H9 (cell line): ENCODE results near the gene XRCC3. TPM values are rescaled to one million over a fixed set of nuclear protein-coding genes. Genes with fewer than 3 reads are reported as not detected.

Experiments
- DNase-seq: peaks from one replicate; pipeline ENCODE4 v3.0.0-alpha.2; 2017
- H2AFZ ChIP-seq: one replicate; pipeline ENCODE4 v1.6.1; 2013; ENCODE audit warnings: mild to moderate bottlenecking, low read length, control low read depth, moderate library complexity
- H2AK5ac ChIP-seq: 2 replicates; pipeline ENCODE4 v1.6.1; 2013; ENCODE audit warnings: low read length, control low read depth, mixed read lengths; ENCODE audit not compliant: insufficient read length
- H2BK120ac ChIP-seq: one replicate; pipeline ENCODE4 v1.6.1; 2013; ENCODE audit warnings: low read depth, mild to moderate bottlenecking, low read length, control low read depth, inconsistent platforms; ENCODE audit not compliant: poor library complexity, severe bottlenecking
- H2BK12ac ChIP-seq: 2 replicates; pipeline ENCODE4 v1.6.1; 2013; ENCODE audit warnings: low read length, control low read depth, mixed read lengths, low read depth; ENCODE audit not compliant: insufficient read length
- H2BK15ac ChIP-seq: 2 replicates; pipeline ENCODE4 v1.6.1; 2013; ENCODE audit warnings: low read depth, low read length, control low read depth
- H2BK20ac ChIP-seq: one replicate; pipeline ENCODE4 v1.6.1; 2013; ENCODE audit warnings: low read depth, mild to moderate bottlenecking, low read length, control low read depth, inconsistent platforms; ENCODE audit not compliant: poor library complexity, severe bottlenecking
- H2BK5ac ChIP-seq: 2 replicates; pipeline ENCODE4 v1.6.1; 2013; ENCODE audit warnings: low read length, control low read depth, mixed read lengths; ENCODE audit not compliant: insufficient read length
- H3K14ac ChIP-seq: 2 replicates; pipeline ENCODE4 v1.6.1; 2013; ENCODE audit warnings: low read length, control low read depth; ENCODE audit not compliant: insufficient read depth
- H3K18ac ChIP-seq: 2 replicates; pipeline ENCODE4 v1.6.1; 2013; ENCODE audit warnings: low read depth, mild to moderate bottlenecking, mixed read lengths, low read length, control low read depth; ENCODE audit not compliant: insufficient read length
- H3K23ac ChIP-seq: 2 replicates; pipeline ENCODE4 v1.6.1; 2013; ENCODE audit warnings: low read length, control low read depth, mixed read lengths, low read depth; ENCODE audit not compliant: insufficient read length
- H3K23me2 ChIP-seq: 2 replicates; pipeline ENCODE4 v1.6.1; 2013; ENCODE audit warnings: low read depth, mild to moderate bottlenecking, mixed read lengths, low read length, control low read depth; ENCODE audit not compliant: insufficient read length, poor library complexity, severe bottlenecking
- H3K27ac ChIP-seq: 2 replicates; pipeline ENCODE4 v1.5.1; 2013; ENCODE audit warnings: low read length, control low read depth, mixed read lengths, low read depth; ENCODE audit not compliant: insufficient read length
- H3K27me3 ChIP-seq: 2 replicates; pipeline ENCODE4 v1.6.1; 2013; ENCODE audit warnings: low read length, control low read depth, inconsistent platforms; ENCODE audit not compliant: insufficient read depth
- H3K4ac ChIP-seq: 2 replicates; pipeline ENCODE4 v1.6.1; 2013; ENCODE audit warnings: low read depth, mild to moderate bottlenecking, control low read depth, inconsistent platforms, low read length, moderate library complexity
- H3K4me1 ChIP-seq: 2 replicates; pipeline ENCODE4 v1.6.1; 2013; ENCODE audit warnings: low read length, control low read depth, inconsistent platforms; ENCODE audit not compliant: insufficient read depth
- H3K4me2 ChIP-seq: 2 replicates; pipeline ENCODE4 v1.6.1; 2013; ENCODE audit warnings: low read length, control low read depth, mixed read lengths; ENCODE audit not compliant: insufficient read length, insufficient read depth
- H3K56ac ChIP-seq: 2 replicates; pipeline ENCODE4 v1.6.1; 2013; ENCODE audit warnings: low read depth, mild to moderate bottlenecking, mixed read lengths, low read length, control low read depth; ENCODE audit not compliant: insufficient read length
- H3K79me1 ChIP-seq: 2 replicates; pipeline ENCODE4 v1.6.1; 2013; ENCODE audit warnings: low read depth, mild to moderate bottlenecking, moderate library complexity, low read length, control low read depth, inconsistent platforms; ENCODE audit not compliant: insufficient read depth, poor library complexity, severe bottlenecking
- H3K79me2 ChIP-seq: 2 replicates; pipeline ENCODE4 v1.6.1; 2013; ENCODE audit warnings: low read length, control low read depth, inconsistent platforms; ENCODE audit not compliant: insufficient read depth
- H3K9ac ChIP-seq: 2 replicates; pipeline ENCODE4 v1.6.1; 2013; ENCODE audit warnings: low read length, control low read depth, mixed read lengths; ENCODE audit not compliant: insufficient read length; ENCODE audit errors: extremely low read depth
- H3K9me3 ChIP-seq: one replicate; pipeline ENCODE4 v1.6.1; 2013; ENCODE audit warnings: low read depth, low read length, inconsistent platforms; ENCODE audit not compliant: control insufficient read depth
- H3T11ph ChIP-seq: one replicate; pipeline ENCODE4 v1.6.1; 2013; ENCODE audit warnings: mild to moderate bottlenecking, low read length, control low read depth, inconsistent platforms
- H4K20me1 ChIP-seq: one replicate; pipeline ENCODE4 v1.6.1; 2013; ENCODE audit not compliant: control insufficient read depth, insufficient read length, insufficient read depth
- H4K5ac ChIP-seq: 2 replicates; pipeline ENCODE4 v1.6.1; 2013; ENCODE audit warnings: low read depth, mild to moderate bottlenecking, mixed read lengths, low read length, control low read depth; ENCODE audit not compliant: insufficient read length
- H4K8ac ChIP-seq: replicated peaks from 2 replicates; pipeline ENCODE4 v1.6.1; 2013; ENCODE audit warnings: low read length, control low read depth, mixed read lengths, low read depth; ENCODE audit not compliant: insufficient read length
- H4K91ac ChIP-seq: 2 replicates; pipeline ENCODE4 v1.6.1; 2013; ENCODE audit warnings: low read depth, mild to moderate bottlenecking, moderate library complexity, mixed read lengths, low read length, control low read depth; ENCODE audit not compliant: insufficient read length
- H3K27ac Mint-ChIP-seq, 3 experiments: 2 replicates in 2 of 3; 3 replicates in 1 of 3; pipeline ENCODE4 v1.8.0; 2020 to 2021; ENCODE audit warnings: mixed read lengths in 3 of 3, mild to moderate bottlenecking in 1 of 3, moderate library complexity in 1 of 3
- H3K27me3 Mint-ChIP-seq: 2 replicates; pipeline ENCODE4 v1.8.0; 2021; ENCODE audit warnings: low read depth, mild to moderate bottlenecking, moderate library complexity, mixed read lengths
- H3K36me3 Mint-ChIP-seq, 3 experiments: 2 replicates in 2 of 3; 3 replicates in 1 of 3; pipeline ENCODE4 v1.8.0; 2020 to 2021; ENCODE audit warnings: low read depth in 3 of 3, mixed read lengths in 3 of 3; ENCODE audit not compliant: insufficient read depth in 1 of 3
- H3K4me1 Mint-ChIP-seq, 2 experiments: 2 replicates each; pipeline ENCODE4 v1.8.0; 2020; ENCODE audit warnings: mixed read lengths in 2 of 2
- H3K4me3 Mint-ChIP-seq, 2 experiments: 2 replicates in 1 of 2; 3 replicates in 1 of 2; pipeline ENCODE4 v1.8.0; 2020 to 2021; ENCODE audit warnings: mild to moderate bottlenecking in 2 of 2, mixed read lengths in 2 of 2, moderate library complexity in 1 of 2
- H3K9me3 Mint-ChIP-seq, 2 experiments: 2 replicates in 1 of 2; 3 replicates in 1 of 2; pipeline ENCODE4 v1.8.0; 2020; ENCODE audit warnings: mild to moderate bottlenecking in 2 of 2, mixed read lengths in 2 of 2, moderate library complexity in 1 of 2
- WGBS: extraction: QIAGEN DNeasy Blood & Tissue Kit; methylation state at CpG from one replicate; pipeline ENCODE4 v1.1.7; 2013; ENCODE audit warnings: missing lambda C conversion rate, low lambda C conversion rate, mixed read lengths; ENCODE audit not compliant: insufficient read length; ENCODE audit errors: extremely low coverage; 5-methylcytosine and 5-hydroxymethylcytosine counted together
- total RNA-seq: library from RNA; stranded (reverse); gene quantifications from 2 replicates; pipeline ENCODE4 v1.2.1, GENCODE V29; 2021
- TF ChIP-seq, protein P1 (sequence below): fragments of 200-600 bp; sonication (generic); conservative IDR thresholded peaks from 3 replicates; pipeline ENCODE4 v1.8.0; 2021; ENCODE audit warnings: antibody characterized with exemption, mild to moderate bottlenecking

XRCC3 gene
- total RNA-seq, 1 experiment from 2014 or later: 45.3 TPM

- Histone ChIP-seq H3K27me3 (no peaks in the 10 kb centered on the region), H3K9me3 (no peaks in the 10 kb centered on the region), H3K9ac (no peak overlapping the region), H4K20me1 (no peaks in the 10 kb centered on the region), H2BK15ac (no peak overlapping the region), H2BK12ac (no peak overlapping the region), H3K23me2 (no peaks in the 10 kb centered on the region), H2AFZ (no peak overlapping the region), H3K23ac (no peak overlapping the region), H2BK20ac (no peak overlapping the region), H3K4ac (no peak overlapping the region), H3K18ac (no peak overlapping the region), H2BK5ac (no peak overlapping the region), H3K56ac (no peak overlapping the region), H2AK5ac (no peak overlapping the region), H3K27ac (no peak overlapping the region), H3K79me1 (no peaks in the 10 kb centered on the region), H4K5ac (no peak overlapping the region), H3K4me1 (no peaks in the 10 kb centered on the region), H2BK120ac (no peak overlapping the region), H3K14ac (no peak overlapping the region), H3K79me2 (0 out of 2 replicates have a peak, but pooled peaks cover 2% of the 10 kb centered on the region), H3T11ph (no peak overlapping the region), H4K91ac (no peak overlapping the region), H4K8ac (no peak overlapping the region), H3K4me2 (no peak overlapping the region)
- Mint-ChIP-seq H3K36me3 (peaks cover 17 to 77% (median 69%) of the 10 kb centered on the region in 3 experiments; a peak in 6 of 7 replicates), H3K4me1 (no peaks in the 10 kb centered on the region; a peak in 2 of 4 replicates), H3K4me3 (no peak overlapping the region), H3K9me3 (no peaks in the 10 kb centered on the region), H3K27ac (no peak overlapping the region), H3K27me3 (no peaks in the 10 kb centered on the region)
- DNase-seq: no peak
- WGBS: no CpG with 5 or more reads among the region's 6 CpGs
- TF ChIP-seq, protein P1, sequence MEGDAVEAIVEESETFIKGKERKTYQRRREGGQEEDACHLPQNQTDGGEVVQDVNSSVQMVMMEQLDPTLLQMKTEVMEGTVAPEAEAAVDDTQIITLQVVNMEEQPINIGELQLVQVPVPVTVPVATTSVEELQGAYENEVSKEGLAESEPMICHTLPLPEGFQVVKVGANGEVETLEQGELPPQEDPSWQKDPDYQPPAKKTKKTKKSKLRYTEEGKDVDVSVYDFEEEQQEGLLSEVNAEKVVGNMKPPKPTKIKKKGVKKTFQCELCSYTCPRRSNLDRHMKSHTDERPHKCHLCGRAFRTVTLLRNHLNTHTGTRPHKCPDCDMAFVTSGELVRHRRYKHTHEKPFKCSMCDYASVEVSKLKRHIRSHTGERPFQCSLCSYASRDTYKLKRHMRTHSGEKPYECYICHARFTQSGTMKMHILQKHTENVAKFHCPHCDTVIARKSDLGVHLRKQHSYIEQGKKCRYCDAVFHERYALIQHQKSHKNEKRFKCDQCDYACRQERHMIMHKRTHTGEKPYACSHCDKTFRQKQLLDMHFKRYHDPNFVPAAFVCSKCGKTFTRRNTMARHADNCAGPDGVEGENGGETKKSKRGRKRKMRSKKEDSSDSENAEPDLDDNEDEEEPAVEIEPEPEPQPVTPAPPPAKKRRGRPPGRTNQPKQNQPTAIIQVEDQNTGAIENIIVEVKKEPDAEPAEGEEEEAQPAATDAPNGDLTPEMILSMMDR: no peak
Observed at GRCh38 chr14:103684471-103684870, 30.8 kb downstream of the XRCC3 start.
